C1 segment of cervical spinal cord (tissue), 14 donors: ENCODE measurements around the gene CCDC88C.
"Not testable (repeated sequence)": the region's sequence is repeated elsewhere in the genome, so short reads cannot be mapped to it uniquely, and the experiment has no call there.

Experiments
- DNase-seq, 14 donors: peaks; one replicate each; lab custom pipeline; 2025; lab: John Stamatoyannopoulos, UW

CCDC88C gene

GRCh38 chr14:91270188-91270587, 147.4 kb downstream of the CCDC88C start:
- no peak for DNase-seq

DNA sequence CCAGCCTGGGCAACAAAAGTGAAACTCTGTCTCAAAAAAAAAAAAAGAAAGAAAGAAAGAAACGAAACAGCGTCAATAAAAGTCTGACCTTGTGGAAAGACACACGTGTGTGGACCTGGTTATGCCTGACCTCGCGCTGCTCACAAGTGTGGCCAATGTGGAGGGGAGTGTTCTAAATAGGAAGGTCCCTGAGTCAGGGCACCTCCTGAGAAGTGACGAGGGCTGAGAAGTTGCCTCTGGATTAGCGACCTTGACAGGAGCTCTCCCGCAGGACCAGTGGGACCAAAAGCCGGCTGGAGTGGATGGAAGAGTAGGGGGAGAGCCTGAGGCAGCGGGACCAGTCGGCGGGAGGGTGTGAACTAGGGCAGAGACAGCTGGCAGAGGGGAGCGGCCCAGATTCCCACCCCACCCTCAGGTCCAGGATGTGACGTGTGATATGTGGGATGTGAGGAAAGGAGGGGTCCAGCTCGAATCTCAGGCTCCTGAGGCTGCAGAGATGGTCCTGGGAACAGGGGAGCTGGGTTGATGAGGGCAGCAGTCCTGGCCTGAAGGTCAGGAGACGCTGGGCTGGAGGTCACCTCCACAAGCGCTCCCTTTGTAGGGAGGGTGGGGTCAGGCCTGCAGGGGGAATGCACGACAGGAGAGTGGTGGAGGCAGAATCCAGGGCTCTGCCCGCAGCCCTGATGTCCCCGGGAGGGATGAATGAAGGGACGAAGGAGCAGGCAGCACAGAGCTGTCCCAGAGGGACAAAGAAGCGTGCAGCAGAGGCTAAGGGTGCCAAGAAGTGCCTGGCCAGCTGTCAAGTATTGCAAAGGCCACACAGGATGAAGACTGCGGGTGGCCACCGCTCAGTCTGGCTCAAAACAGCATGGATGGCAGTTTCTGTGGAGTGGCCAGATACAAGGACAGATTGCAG, 148.3 kb downstream of the CCDC88C start:
- DNase-seq = peak in 4 of 14 donors; percentile 9 to 76 (median 24)

DNA sequence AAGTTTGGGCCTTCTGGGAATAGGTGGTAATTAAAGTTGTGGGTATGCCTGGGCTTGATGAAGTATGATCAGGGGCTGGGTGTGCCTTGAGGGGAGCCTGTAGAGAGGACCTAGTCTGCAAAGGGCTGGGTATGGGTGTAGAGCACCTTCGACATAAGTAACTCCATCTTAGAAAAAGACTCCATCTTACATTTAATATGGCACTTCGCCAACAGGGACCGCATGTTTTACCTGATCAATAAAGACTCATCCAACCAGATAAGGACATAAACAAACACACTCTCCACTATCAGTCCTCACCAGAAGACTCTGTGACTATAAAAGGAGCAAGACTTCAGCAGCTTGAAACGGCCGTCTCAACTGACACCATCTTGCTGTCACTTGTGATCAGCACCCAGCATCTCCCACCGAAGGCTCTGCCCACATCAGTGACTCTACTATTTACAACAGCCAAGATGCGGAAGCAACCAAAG, 149.6 kb downstream of the CCDC88C start:
- DNase-seq = no peak

- not testable (repeated sequence) for DNase-seq
These were observed 151.3 kb downstream of the CCDC88C start for GRCh38 chr14:91266276-91266675.

GRCh38 chr14:91265404-91265803, 152.2 kb downstream of the CCDC88C start:
- no peak for DNase-seq

GRCh38 chr14:91264151-91265150, 153.2 kb downstream of the CCDC88C start:
- no peak for DNase-seq

DNA sequence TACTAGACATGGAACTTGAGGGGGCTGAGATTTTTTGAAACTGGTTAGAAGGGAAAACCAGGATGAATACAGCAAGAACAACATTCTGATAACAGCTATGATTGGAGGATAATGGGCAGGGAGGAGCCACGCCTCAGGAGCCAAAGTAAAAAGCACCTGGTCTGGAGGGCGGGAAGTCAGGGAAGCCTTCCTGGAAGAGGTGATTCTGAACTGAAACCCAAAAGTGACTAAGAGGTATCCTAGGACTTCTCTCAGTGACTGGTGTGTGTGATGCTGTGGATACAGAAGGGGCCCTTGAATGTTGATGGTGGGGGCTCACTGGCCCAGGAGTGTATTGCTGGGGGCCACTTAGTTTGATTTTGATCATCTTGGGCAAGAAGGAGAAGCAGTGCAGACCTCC, 154.3 kb downstream of the CCDC88C start:
- no peak for DNase-seq

- no peak for DNase-seq
These were observed 155.6 kb downstream of the CCDC88C start for GRCh38 chr14:91261986-91262549.

GRCh38 chr14:91261115-91261514, 156.5 kb downstream of the CCDC88C start:
- no peak for DNase-seq

GRCh38 chr14:91258876-91259275, 158.7 kb downstream of the CCDC88C start:
- no peak for DNase-seq

- DNase-seq = peak in 2 of 14 donors; percentile 19 to 56
These were observed 159.5 kb downstream of the CCDC88C start for GRCh38 chr14:91258011-91258618.

- peak in 1 of 14 donors; percentile 66 for DNase-seq
These were observed 160.2 kb downstream of the CCDC88C start for GRCh38 chr14:91257328-91258010.

DNA sequence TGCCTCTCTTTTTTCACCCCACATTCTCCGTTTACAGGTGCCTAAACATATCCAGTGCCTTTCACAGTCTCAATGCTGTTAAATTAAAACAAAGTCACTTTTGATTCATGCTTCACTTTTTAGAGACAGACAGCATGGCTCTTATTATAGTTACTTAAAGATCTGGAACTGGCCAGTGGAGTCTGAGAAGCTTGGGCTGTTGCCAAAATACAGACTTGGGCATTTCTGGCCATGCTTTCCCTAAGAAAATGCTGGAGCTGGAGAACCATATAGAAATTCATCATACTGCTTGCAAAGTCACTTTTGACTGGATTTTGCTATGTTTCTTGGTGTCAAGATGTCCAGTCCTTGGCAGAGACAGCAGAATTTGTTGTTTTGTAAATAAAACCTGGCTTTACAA, 161.0 kb downstream of the CCDC88C start:
- DNase-seq = peak in 1 of 14 donors; percentile 20

DNA sequence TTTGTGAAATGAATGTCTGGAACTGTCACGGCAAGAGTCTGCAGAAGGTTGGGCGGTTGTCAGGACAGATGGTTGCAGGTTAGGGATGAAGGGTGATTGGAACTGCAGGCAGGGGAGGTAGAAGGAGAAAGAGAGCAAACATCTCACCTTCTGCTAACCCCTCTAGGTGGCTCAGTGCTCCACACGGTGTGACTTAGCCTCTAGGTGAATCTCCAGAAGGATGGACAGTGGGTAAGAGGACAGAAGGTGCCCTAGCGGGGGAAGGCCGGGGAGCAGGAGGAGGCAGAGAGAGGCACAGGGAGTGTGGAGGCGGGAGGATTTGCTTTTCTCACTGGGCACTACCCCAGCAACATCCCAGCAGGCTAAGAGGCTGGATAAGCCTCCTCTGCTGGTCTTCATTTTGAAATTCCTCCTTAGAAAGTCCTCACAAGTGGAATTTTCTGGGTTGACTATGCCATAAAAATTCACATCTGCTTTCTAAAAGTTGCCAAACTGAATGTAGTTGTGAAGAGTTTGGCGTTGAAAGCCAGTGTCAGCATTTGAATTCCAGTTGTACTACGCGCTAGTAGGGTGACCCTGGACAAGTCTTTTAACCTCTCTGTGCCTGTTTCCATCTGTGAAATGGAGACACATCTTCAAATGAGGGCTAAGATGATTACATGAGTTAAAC, 162.5 kb downstream of the CCDC88C start:
- DNase-seq = peak in 1 of 14 donors; percentile 80

GRCh38 chr14:91254461-91254860, 163.2 kb downstream of the CCDC88C start:
- DNase-seq = no peak

GRCh38 chr14:91253795-91254323, 163.8 kb downstream of the CCDC88C start:
- DNase-seq = peak in 1 of 14 donors; percentile 31

DNA sequence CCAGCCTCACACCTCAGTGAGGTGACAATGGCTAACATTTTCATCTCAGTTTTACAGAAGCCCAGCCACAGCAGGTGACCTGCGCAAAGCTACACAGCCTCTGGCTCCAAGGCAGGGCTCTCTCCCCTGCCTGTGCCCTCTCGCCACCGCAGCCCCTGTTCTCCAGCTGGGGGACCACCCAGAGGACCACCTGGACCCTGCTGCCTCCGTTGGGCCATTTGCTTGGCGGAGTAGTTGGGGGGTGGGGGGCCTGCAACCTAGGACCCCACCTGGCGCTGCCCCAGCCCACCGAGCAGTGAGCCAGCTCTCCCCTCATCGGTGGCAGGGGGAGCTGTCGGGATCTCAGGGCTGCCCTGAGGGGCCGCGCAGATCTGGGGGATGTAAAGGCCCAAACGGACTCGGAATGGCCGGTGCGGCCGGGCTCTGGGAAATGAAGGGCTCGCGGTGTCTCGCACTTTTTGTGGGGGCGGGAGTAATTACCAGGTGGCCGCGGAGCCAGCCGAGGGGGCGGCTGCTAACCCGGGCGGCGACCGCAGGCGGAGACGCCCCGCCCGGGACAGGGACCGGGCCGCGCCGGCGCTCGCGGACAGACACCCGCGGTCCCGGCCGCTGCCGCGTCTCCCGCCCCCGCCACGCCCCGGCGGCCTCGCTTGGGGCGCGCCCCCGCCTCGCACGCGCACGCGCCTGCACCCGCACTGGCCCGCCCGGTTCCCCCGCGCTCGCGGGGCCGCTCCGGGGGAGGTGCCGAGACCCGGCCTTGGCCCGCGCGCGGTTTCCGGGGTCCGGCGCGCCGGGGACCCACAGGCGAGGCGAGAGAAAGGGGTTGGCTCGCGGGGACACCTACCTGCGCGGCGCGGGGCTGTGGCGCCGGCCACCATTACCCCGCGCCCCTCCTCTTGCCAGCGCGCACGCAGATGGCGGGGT, 164.5 kb downstream of the CCDC88C start:
- DNase-seq = peak in 3 of 14 donors; percentile 14 to 66 (median 24)

DNA sequence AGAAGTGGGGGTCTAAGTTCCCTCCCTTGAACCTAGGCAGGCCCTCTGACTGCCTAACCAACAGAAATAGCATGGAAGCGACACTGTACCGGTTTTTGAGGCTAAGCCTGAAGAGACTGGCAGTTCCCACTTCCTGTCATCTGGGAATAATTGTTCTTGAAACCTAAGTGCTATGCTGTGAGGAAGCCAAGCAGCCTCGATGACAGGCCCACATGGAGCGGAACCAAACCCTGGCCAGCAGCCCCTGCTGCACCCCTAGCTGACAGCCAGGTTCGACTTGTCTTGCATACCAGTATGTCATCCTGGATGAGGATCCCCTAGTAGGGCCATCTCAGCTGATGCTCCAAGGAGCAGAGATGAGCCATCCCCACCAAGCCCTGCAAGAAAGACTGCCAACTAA, 166.7 kb downstream of the CCDC88C start:
- peak in 1 of 14 donors; percentile 60 for DNase-seq
